H9 (cell line): ENCODE measurements around the gene FAM136A. TPM values are rescaled to one million over a fixed set of nuclear protein-coding genes. Genes with fewer than 3 reads are reported as not detected.
"Not testable (repeated sequence)": the region's sequence is repeated elsewhere in the genome, so short reads cannot be mapped to it uniquely, and the experiment has no call there.

Experiments
- DNase-seq: peaks from one replicate; pipeline ENCODE4 v3.0.0-alpha.2; 2017
- H2AFZ ChIP-seq: one replicate; pipeline ENCODE4 v1.6.1; 2013; ENCODE audit warnings: mild to moderate bottlenecking, low read length, control low read depth, moderate library complexity
- H2AK5ac ChIP-seq: 2 replicates; pipeline ENCODE4 v1.6.1; 2013; ENCODE audit warnings: low read length, control low read depth, mixed read lengths; ENCODE audit not compliant: insufficient read length
- H2BK120ac ChIP-seq: one replicate; pipeline ENCODE4 v1.6.1; 2013; ENCODE audit warnings: low read depth, mild to moderate bottlenecking, low read length, control low read depth, inconsistent platforms; ENCODE audit not compliant: poor library complexity, severe bottlenecking
- H2BK12ac ChIP-seq: 2 replicates; pipeline ENCODE4 v1.6.1; 2013; ENCODE audit warnings: low read length, control low read depth, mixed read lengths, low read depth; ENCODE audit not compliant: insufficient read length
- H2BK15ac ChIP-seq: 2 replicates; pipeline ENCODE4 v1.6.1; 2013; ENCODE audit warnings: low read depth, low read length, control low read depth
- H2BK20ac ChIP-seq: one replicate; pipeline ENCODE4 v1.6.1; 2013; ENCODE audit warnings: low read depth, mild to moderate bottlenecking, low read length, control low read depth, inconsistent platforms; ENCODE audit not compliant: poor library complexity, severe bottlenecking
- H2BK5ac ChIP-seq: 2 replicates; pipeline ENCODE4 v1.6.1; 2013; ENCODE audit warnings: low read length, control low read depth, mixed read lengths; ENCODE audit not compliant: insufficient read length
- H3K14ac ChIP-seq: 2 replicates; pipeline ENCODE4 v1.6.1; 2013; ENCODE audit warnings: low read length, control low read depth; ENCODE audit not compliant: insufficient read depth
- H3K18ac ChIP-seq: 2 replicates; pipeline ENCODE4 v1.6.1; 2013; ENCODE audit warnings: low read depth, mild to moderate bottlenecking, mixed read lengths, low read length, control low read depth; ENCODE audit not compliant: insufficient read length
- H3K23ac ChIP-seq: 2 replicates; pipeline ENCODE4 v1.6.1; 2013; ENCODE audit warnings: low read length, control low read depth, mixed read lengths, low read depth; ENCODE audit not compliant: insufficient read length
- H3K23me2 ChIP-seq: 2 replicates; pipeline ENCODE4 v1.6.1; 2013; ENCODE audit warnings: low read depth, mild to moderate bottlenecking, mixed read lengths, low read length, control low read depth; ENCODE audit not compliant: insufficient read length, poor library complexity, severe bottlenecking
- H3K27ac ChIP-seq: 2 replicates; pipeline ENCODE4 v1.5.1; 2013; ENCODE audit warnings: low read length, control low read depth, mixed read lengths, low read depth; ENCODE audit not compliant: insufficient read length
- H3K27me3 ChIP-seq: 2 replicates; pipeline ENCODE4 v1.6.1; 2013; ENCODE audit warnings: low read length, control low read depth, inconsistent platforms; ENCODE audit not compliant: insufficient read depth
- H3K4ac ChIP-seq: 2 replicates; pipeline ENCODE4 v1.6.1; 2013; ENCODE audit warnings: low read depth, mild to moderate bottlenecking, control low read depth, inconsistent platforms, low read length, moderate library complexity
- H3K4me1 ChIP-seq: 2 replicates; pipeline ENCODE4 v1.6.1; 2013; ENCODE audit warnings: low read length, control low read depth, inconsistent platforms; ENCODE audit not compliant: insufficient read depth
- H3K4me2 ChIP-seq: 2 replicates; pipeline ENCODE4 v1.6.1; 2013; ENCODE audit warnings: low read length, control low read depth, mixed read lengths; ENCODE audit not compliant: insufficient read length, insufficient read depth
- H3K56ac ChIP-seq: 2 replicates; pipeline ENCODE4 v1.6.1; 2013; ENCODE audit warnings: low read depth, mild to moderate bottlenecking, mixed read lengths, low read length, control low read depth; ENCODE audit not compliant: insufficient read length
- H3K79me1 ChIP-seq: 2 replicates; pipeline ENCODE4 v1.6.1; 2013; ENCODE audit warnings: low read depth, mild to moderate bottlenecking, moderate library complexity, low read length, control low read depth, inconsistent platforms; ENCODE audit not compliant: insufficient read depth, poor library complexity, severe bottlenecking
- H3K79me2 ChIP-seq: 2 replicates; pipeline ENCODE4 v1.6.1; 2013; ENCODE audit warnings: low read length, control low read depth, inconsistent platforms; ENCODE audit not compliant: insufficient read depth
- H3K9ac ChIP-seq: 2 replicates; pipeline ENCODE4 v1.6.1; 2013; ENCODE audit warnings: low read length, control low read depth, mixed read lengths; ENCODE audit not compliant: insufficient read length; ENCODE audit errors: extremely low read depth
- H3K9me3 ChIP-seq: one replicate; pipeline ENCODE4 v1.6.1; 2013; ENCODE audit warnings: low read depth, low read length, inconsistent platforms; ENCODE audit not compliant: control insufficient read depth
- H3T11ph ChIP-seq: one replicate; pipeline ENCODE4 v1.6.1; 2013; ENCODE audit warnings: mild to moderate bottlenecking, low read length, control low read depth, inconsistent platforms
- H4K20me1 ChIP-seq: one replicate; pipeline ENCODE4 v1.6.1; 2013; ENCODE audit not compliant: control insufficient read depth, insufficient read length, insufficient read depth
- H4K5ac ChIP-seq: 2 replicates; pipeline ENCODE4 v1.6.1; 2013; ENCODE audit warnings: low read depth, mild to moderate bottlenecking, mixed read lengths, low read length, control low read depth; ENCODE audit not compliant: insufficient read length
- H4K8ac ChIP-seq: replicated peaks from 2 replicates; pipeline ENCODE4 v1.6.1; 2013; ENCODE audit warnings: low read length, control low read depth, mixed read lengths, low read depth; ENCODE audit not compliant: insufficient read length
- H4K91ac ChIP-seq: 2 replicates; pipeline ENCODE4 v1.6.1; 2013; ENCODE audit warnings: low read depth, mild to moderate bottlenecking, moderate library complexity, mixed read lengths, low read length, control low read depth; ENCODE audit not compliant: insufficient read length
- H3K27ac Mint-ChIP-seq, 3 experiments: 2 replicates in 2 of 3; 3 replicates in 1 of 3; pipeline ENCODE4 v1.8.0; 2020 to 2021; ENCODE audit warnings: mixed read lengths in 3 of 3, mild to moderate bottlenecking in 1 of 3, moderate library complexity in 1 of 3
- H3K27me3 Mint-ChIP-seq: 2 replicates; pipeline ENCODE4 v1.8.0; 2021; ENCODE audit warnings: low read depth, mild to moderate bottlenecking, moderate library complexity, mixed read lengths
- H3K36me3 Mint-ChIP-seq, 3 experiments: 2 replicates in 2 of 3; 3 replicates in 1 of 3; pipeline ENCODE4 v1.8.0; 2020 to 2021; ENCODE audit warnings: low read depth in 3 of 3, mixed read lengths in 3 of 3; ENCODE audit not compliant: insufficient read depth in 1 of 3
- H3K4me1 Mint-ChIP-seq, 2 experiments: 2 replicates each; pipeline ENCODE4 v1.8.0; 2020; ENCODE audit warnings: mixed read lengths in 2 of 2
- H3K4me3 Mint-ChIP-seq, 2 experiments: 2 replicates in 1 of 2; 3 replicates in 1 of 2; pipeline ENCODE4 v1.8.0; 2020 to 2021; ENCODE audit warnings: mild to moderate bottlenecking in 2 of 2, mixed read lengths in 2 of 2, moderate library complexity in 1 of 2
- H3K9me3 Mint-ChIP-seq, 2 experiments: 2 replicates in 1 of 2; 3 replicates in 1 of 2; pipeline ENCODE4 v1.8.0; 2020; ENCODE audit warnings: mild to moderate bottlenecking in 2 of 2, mixed read lengths in 2 of 2, moderate library complexity in 1 of 2
- CTCF ChIP-seq: fragments of 200-600 bp; sonication (generic); conservative IDR thresholded peaks from 3 replicates; pipeline ENCODE4 v1.8.0; 2021; ENCODE audit warnings: antibody characterized with exemption, mild to moderate bottlenecking
- WGBS: extraction: QIAGEN DNeasy Blood & Tissue Kit; methylation state at CpG from one replicate; pipeline ENCODE4 v1.1.7; 2013; ENCODE audit warnings: missing lambda C conversion rate, low lambda C conversion rate, mixed read lengths; ENCODE audit not compliant: insufficient read length; ENCODE audit errors: extremely low coverage; 5-methylcytosine and 5-hydroxymethylcytosine counted together
- total RNA-seq: library from RNA; stranded (reverse); gene quantifications from 2 replicates; pipeline ENCODE4 v1.2.1, GENCODE V29; 2021

Gene FAM136A
- total RNA-seq, 1 experiment from 2014 or later = 118 TPM

DNA sequence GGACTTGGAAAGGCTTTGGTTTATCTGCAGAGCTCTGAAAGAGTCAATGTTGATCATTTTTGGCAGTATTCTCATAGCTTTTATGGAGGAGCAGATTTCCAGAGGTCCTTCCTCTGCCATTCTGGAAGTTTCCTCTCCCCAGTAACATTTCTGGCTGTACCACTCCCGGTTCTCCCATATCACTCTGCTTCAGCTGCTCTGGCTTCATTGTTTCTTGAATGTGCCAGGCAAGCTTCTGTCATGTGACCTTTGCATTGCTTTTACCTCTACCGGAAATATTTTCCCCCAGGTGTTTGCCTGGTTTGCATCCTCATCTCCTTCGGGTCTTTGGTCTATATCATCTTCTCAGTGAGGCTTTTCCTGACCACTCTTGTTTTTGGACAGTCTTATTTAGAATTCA lies 31.5 kb downstream of the FAM136A start:
- Histone ChIP-seq H3K18ac (no peak overlapping the region), H3K9ac (no peak overlapping the region), H2BK20ac (no peak overlapping the region), H3K79me1 (no peaks in the 10 kb centered on the region), H3K4me2 (no peak overlapping the region), H2AFZ (no peak overlapping the region), H4K91ac (no peak overlapping the region), H3K79me2 (no peaks in the 10 kb centered on the region), H2BK5ac (no peak overlapping the region), H2BK120ac (no peak overlapping the region), H3K4ac (no peak overlapping the region), H2AK5ac (no peak overlapping the region), H3K23ac (no peak overlapping the region), H3K56ac (no peak overlapping the region), H3K4me1 (no peaks in the 10 kb centered on the region), H3T11ph (no peak overlapping the region), H4K5ac (no peak overlapping the region), H3K23me2 (no peaks in the 10 kb centered on the region), H3K27me3 (no peaks in the 10 kb centered on the region), H3K27ac (no peak overlapping the region), H2BK12ac (no peak overlapping the region), H2BK15ac (no peak overlapping the region), H4K8ac (no peak overlapping the region), H3K14ac (no peak overlapping the region), H3K9me3 (no peaks in the 10 kb centered on the region), H4K20me1 (no peaks in the 10 kb centered on the region)
- TF ChIP-seq CTCF = no peak
- no peak for DNase-seq
- peaks cover 36 to 47% (median 37%) of the 10 kb centered on the region in 3 experiments for H3K36me3 Mint-ChIP-seq
- no peak overlapping the region for H3K4me3 Mint-ChIP-seq
- H3K27ac Mint-ChIP-seq = peak overlapping the region in 2 of 3 experiments; percentile 21 to 39; a peak in 1 of 7 replicates
- WGBS = no CpG with 5 or more reads among the region's 3 CpGs
- no peaks in the 10 kb centered on the region for H3K4me1 Mint-ChIP-seq
- no peaks in the 10 kb centered on the region for H3K27me3 Mint-ChIP-seq
- H3K9me3 Mint-ChIP-seq = peaks cover 16 to 22% of the 10 kb centered on the region in 2 experiments

DNA sequence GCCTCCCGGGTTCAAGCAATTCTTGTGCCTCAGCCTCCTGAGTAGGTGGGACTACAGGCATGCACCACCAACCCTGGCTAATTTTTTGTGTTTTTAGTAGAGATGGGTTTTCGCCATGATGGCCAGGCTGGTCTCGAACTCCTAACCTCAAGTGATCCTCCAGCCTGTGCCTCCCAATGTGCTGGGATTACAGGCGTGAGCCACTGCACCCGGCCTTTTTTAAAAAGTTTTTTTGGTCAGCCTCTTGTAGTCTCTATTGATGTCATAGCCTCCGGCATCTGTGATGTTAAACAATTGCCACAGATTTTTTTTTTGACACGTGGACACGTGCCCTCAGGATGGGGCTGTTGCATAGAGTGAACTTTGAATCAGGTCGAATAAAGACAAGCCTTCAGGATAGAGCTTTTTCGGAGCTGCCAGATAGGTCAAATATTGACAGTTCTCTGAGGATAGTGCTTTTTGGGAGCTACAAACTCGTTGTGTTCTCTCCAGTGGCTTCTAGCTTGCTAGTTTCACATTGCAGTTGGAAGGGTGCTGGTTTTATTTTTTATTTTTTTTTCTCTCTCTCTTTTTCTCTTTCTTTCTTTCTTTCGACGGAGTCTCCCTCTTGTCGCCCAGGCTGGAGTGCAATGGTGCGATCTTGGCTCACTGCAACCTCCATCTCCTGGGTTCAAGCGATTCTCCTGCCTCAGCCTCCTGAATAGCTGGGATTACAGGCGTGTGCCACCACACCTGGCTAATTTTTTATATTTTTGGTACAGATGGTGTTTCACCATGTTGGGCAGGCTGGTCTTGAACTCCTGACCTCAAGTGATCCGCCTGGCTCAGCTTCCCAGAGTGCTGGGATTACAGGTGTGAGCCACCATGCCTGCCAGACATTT lies 32.2 kb downstream of the FAM136A start:
- not testable (repeated sequence) for H3K9me3 ChIP-seq, DNase-seq, H3K27me3 ChIP-seq, H3K4me2 ChIP-seq, H3K27me3 Mint-ChIP-seq, H3K27ac ChIP-seq, H4K91ac ChIP-seq, H2BK20ac ChIP-seq, H3K14ac ChIP-seq, H3K9ac ChIP-seq, H3K79me1 ChIP-seq, H3K23ac ChIP-seq, H2AK5ac ChIP-seq, H3K18ac ChIP-seq, H2BK120ac ChIP-seq, H3K79me2 ChIP-seq, H3T11ph ChIP-seq, H4K5ac ChIP-seq, H3K4me1 ChIP-seq, H2BK5ac ChIP-seq, H2BK12ac ChIP-seq, H3K27ac Mint-ChIP-seq, H2BK15ac ChIP-seq, H4K8ac ChIP-seq, H2AFZ ChIP-seq, H3K23me2 ChIP-seq, H3K4me3 Mint-ChIP-seq, H3K56ac ChIP-seq, H3K4ac ChIP-seq, H3K4me1 Mint-ChIP-seq, H4K20me1 ChIP-seq
- Mint-ChIP-seq H3K9me3 (peaks cover 16 to 22% of the 10 kb centered on the region in 2 experiments), H3K36me3 (peaks cover 37 to 47% (median 39%) of the 10 kb centered on the region in 3 experiments)
- no CpG with 5 or more reads among the region's 18 CpGs for WGBS
